GM18907 (cell line): ENCODE results near the gene TK2.
"Not testable (repeated sequence)": the region's sequence is repeated elsewhere in the genome, so short reads cannot be mapped to it uniquely, and the experiment has no call there.

Experiments
- ATAC-seq: cut with Tn5 transposase; IDR thresholded peaks from one replicate; pipeline ENCODE4 v1.9.1; 2021; ENCODE audit warnings: mild to moderate bottlenecking, moderate library complexity; ENCODE audit not compliant: unreplicated experiment

TK2 gene

GRCh38 chr16:66521252-66521713 lies 28.6 kb downstream of the TK2 start:
- no peak for ATAC-seq

GRCh38 chr16:66520406-66521170 lies 29.3 kb downstream of the TK2 start:
- ATAC-seq = no peak

GRCh38 chr16:66519482-66520373 lies 30.2 kb downstream of the TK2 start:
- ATAC-seq = no peak

GRCh38 chr16:66517586-66518263 lies 32.2 kb downstream of the TK2 start:
- ATAC-seq = no peak

GRCh38 chr16:66516808-66517585 lies 32.9 kb downstream of the TK2 start:
- peak; percentile 97 for ATAC-seq

- no peak for ATAC-seq
Observed at GRCh38 chr16:66516509-66516807, 33.5 kb downstream of the TK2 start.

- no peak for ATAC-seq
Observed at GRCh38 chr16:66515596-66516508, 34.1 kb downstream of the TK2 start.

- not testable (repeated sequence) for ATAC-seq
Observed at GRCh38 chr16:66514980-66515595, 34.8 kb downstream of the TK2 start.

GRCh38 chr16:66514391-66514790 lies 35.5 kb downstream of the TK2 start:
- ATAC-seq = not testable (repeated sequence)

- no peak for ATAC-seq
Observed at GRCh38 chr16:66513111-66513723, 36.7 kb downstream of the TK2 start.

- no peak for ATAC-seq
Observed at GRCh38 chr16:66512272-66513110, 37.4 kb downstream of the TK2 start.

- no peak for ATAC-seq
Observed at GRCh38 chr16:66511602-66512271, 38.2 kb downstream of the TK2 start.

- no peak for ATAC-seq
Observed at GRCh38 chr16:66510711-66511601, 39.0 kb downstream of the TK2 start.

- no peak for ATAC-seq
Observed at GRCh38 chr16:66510298-66510697, 39.6 kb downstream of the TK2 start.

- ATAC-seq = no peak
Observed at GRCh38 chr16:66509576-66509975, 40.3 kb downstream of the TK2 start.

- no peak for ATAC-seq
Observed at GRCh38 chr16:66508914-66509496, 40.9 kb downstream of the TK2 start.
